Ishikawa (cell line): ENCODE results near the gene OR6J1.

Experiments used
- CEBPB ChIP-seq: IDR thresholded peaks from 2 replicates; pipeline ENCODE4 v1.6.1; 2012
- CREB1 ChIP-seq: IDR thresholded peaks from 2 replicates; pipeline ENCODE4 v1.6.1; 2012; ENCODE audit warnings: low read depth
- EGR1 ChIP-seq: IDR thresholded peaks from 2 replicates; pipeline ENCODE4 v1.6.1; 2012
- EP300 ChIP-seq: IDR thresholded peaks from 2 replicates; pipeline ENCODE4 v1.6.1; 2012; ENCODE audit warnings: borderline replicate concordance
- FOXM1 ChIP-seq: IDR thresholded peaks from 2 replicates; pipeline ENCODE4 v1.6.1; 2012; ENCODE audit warnings: low read depth, borderline replicate concordance
- NFIC ChIP-seq: IDR thresholded peaks from 2 replicates; pipeline ENCODE4 v1.6.1; 2012
- RAD21 ChIP-seq: IDR thresholded peaks from 2 replicates; pipeline ENCODE4 v1.6.1; 2012; ENCODE audit warnings: low read depth
- TAF1 ChIP-seq: IDR thresholded peaks from 2 replicates; pipeline ENCODE4 v1.6.1; 2012; ENCODE audit warnings: low read depth, mild to moderate bottlenecking
- TCF12 ChIP-seq: IDR thresholded peaks from 2 replicates; pipeline ENCODE4 v1.6.1; 2012; ENCODE audit warnings: low read depth
- TEAD4 ChIP-seq: IDR thresholded peaks from 2 replicates; pipeline ENCODE4 v1.6.1; 2012
- YY1 ChIP-seq: IDR thresholded peaks from 2 replicates; pipeline ENCODE4 v1.6.1; 2012; ENCODE audit warnings: low read depth
- ZBTB7A ChIP-seq: IDR thresholded peaks from 2 replicates; pipeline ENCODE4 v1.6.1; 2012; ENCODE audit warnings: low read depth
- TF ChIP-seq, protein P1 (sequence below): IDR thresholded peaks from 2 replicates; pipeline ENCODE4 v1.6.1; 2012
- TF ChIP-seq, protein P2 (sequence below): IDR thresholded peaks from 2 replicates; pipeline ENCODE4 v1.6.1; 2012
- TF ChIP-seq, protein P3 (sequence below): IDR thresholded peaks from 2 replicates; pipeline ENCODE4 v1.6.1; 2012; ENCODE audit warnings: low read depth, mild to moderate bottlenecking

Gene OR6J1

DNA sequence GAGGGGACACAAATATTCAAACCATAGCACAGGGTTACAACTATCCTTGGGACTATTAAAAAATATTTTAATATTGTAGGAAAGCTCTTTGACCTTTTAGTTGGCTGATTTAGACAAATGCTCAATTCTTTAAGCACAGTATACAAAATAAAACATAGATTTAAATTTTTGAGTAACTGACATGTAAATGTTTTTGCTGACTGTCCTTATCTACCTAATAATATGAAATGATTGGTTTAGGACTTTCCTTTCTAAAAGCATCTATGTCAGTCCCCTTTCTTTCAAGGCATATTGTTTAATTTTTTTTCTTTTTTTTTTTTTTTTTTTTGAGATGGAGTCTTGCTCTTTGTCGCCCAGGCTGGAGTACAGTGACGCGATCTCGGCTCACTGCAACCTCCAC, 16.5 kb upstream of the OR6J1 start:
- TF ChIP-seq YY1 (no peak), FOXM1 (no peak), ZBTB7A (no peak)
- TF ChIP-seq, protein P1, sequence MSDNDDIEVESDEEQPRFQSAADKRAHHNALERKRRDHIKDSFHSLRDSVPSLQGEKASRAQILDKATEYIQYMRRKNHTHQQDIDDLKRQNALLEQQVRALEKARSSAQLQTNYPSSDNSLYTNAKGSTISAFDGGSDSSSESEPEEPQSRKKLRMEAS, result no peak

DNA sequence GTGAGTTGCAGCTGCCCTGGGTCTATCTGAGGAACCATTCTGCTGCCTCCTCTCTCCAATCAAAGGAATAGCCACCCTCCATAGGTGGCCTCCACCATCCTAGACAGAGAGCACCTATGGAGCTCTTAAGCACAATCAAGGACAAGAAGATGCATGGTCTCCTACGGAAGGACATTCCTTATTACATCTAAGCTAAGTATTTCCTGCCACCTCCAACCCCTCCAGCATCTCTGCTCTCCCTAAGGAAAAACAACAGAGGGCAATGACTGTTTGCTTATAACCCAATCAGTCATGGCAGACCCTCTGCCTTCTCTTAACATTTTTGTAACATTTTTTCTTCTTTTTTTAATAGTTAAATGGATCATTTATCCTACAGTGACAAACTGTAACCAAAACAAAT, 14.8 kb upstream of the OR6J1 start:
- TF ChIP-seq CREB1 (no peak), ZBTB7A (no peak), TEAD4 (no peak), CEBPB (no peak), TCF12 (no peak)
- TF ChIP-seq, protein P2, sequence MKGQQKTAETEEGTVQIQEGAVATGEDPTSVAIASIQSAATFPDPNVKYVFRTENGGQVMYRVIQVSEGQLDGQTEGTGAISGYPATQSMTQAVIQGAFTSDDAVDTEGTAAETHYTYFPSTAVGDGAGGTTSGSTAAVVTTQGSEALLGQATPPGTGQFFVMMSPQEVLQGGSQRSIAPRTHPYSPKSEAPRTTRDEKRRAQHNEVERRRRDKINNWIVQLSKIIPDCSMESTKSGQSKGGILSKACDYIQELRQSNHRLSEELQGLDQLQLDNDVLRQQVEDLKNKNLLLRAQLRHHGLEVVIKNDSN, result no peak

DNA sequence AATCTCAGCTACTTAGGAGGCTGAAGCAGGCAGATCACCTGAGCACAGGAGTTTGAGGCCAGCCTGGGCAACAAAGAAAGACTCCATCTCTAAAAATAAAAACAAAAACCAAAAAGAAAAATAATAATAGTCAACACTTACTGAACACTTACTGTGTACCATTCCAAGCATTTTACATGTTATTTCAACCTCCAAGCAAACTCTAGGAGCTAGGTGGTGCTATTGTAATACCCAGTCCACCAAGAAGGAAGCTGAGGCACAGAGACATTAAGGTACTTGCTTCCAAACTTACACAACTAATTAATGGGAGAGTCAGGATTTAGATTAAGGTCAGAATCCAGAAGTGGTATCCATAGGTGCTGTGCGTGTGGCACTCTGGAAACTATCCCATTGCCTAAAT, 13.7 kb upstream of the OR6J1 start:
- TF ChIP-seq, protein P2, result no peak
- no peak for TF ChIP-seq ZBTB7A
- peak; percentile 79 for TF ChIP-seq RAD21
- no peak for TF ChIP-seq EP300
- TF ChIP-seq CREB1, result no peak
- TF ChIP-seq TEAD4, result no peak

DNA sequence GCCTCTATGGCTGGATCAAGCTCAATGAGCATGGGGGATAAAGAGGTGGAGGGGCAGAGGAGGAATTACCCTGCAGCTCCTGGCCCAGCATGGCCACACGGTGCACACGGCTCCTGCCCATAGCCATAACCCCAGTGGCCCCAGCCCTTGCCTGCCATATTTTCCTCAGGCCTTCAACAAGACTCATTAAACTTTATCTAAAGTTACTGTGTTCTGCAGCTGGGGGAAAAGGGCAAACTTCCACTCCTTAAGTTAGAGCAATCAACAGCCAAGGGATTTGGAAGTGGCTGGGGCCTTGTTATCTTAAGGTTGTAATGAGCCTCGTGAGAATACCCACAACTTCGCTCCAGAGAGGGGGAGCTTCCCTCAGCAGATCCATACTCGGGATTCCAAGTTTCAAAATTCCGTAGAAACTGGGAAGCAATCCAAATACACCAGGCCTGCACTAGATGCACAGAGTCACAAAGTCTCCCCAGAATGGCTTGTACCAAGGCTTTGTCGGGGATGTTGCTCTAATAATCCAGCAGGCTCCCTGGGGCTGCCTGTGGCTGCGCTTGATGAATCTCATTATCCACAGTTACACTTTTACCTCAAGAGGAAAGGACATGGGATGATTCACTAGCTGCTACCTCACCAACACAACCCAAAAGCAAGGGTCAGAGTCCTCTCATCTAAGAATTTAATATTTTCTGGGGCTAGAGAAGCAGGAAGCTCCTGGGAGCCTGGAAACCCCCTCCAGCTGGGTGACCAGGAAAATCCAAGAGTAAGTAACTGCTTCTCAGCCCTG, 13.0 kb upstream of the OR6J1 start:
- TF ChIP-seq CREB1 (no peak), FOXM1 (no peak), TEAD4 (no peak), CEBPB (no peak), RAD21 (no peak), EP300 (no peak), EGR1 (no peak), YY1 (no peak), NFIC (no peak), TAF1 (no peak), ZBTB7A (no peak)
- TF ChIP-seq, protein P1, result no peak
- TF ChIP-seq, protein P2, result no peak
- TF ChIP-seq, protein P3, sequence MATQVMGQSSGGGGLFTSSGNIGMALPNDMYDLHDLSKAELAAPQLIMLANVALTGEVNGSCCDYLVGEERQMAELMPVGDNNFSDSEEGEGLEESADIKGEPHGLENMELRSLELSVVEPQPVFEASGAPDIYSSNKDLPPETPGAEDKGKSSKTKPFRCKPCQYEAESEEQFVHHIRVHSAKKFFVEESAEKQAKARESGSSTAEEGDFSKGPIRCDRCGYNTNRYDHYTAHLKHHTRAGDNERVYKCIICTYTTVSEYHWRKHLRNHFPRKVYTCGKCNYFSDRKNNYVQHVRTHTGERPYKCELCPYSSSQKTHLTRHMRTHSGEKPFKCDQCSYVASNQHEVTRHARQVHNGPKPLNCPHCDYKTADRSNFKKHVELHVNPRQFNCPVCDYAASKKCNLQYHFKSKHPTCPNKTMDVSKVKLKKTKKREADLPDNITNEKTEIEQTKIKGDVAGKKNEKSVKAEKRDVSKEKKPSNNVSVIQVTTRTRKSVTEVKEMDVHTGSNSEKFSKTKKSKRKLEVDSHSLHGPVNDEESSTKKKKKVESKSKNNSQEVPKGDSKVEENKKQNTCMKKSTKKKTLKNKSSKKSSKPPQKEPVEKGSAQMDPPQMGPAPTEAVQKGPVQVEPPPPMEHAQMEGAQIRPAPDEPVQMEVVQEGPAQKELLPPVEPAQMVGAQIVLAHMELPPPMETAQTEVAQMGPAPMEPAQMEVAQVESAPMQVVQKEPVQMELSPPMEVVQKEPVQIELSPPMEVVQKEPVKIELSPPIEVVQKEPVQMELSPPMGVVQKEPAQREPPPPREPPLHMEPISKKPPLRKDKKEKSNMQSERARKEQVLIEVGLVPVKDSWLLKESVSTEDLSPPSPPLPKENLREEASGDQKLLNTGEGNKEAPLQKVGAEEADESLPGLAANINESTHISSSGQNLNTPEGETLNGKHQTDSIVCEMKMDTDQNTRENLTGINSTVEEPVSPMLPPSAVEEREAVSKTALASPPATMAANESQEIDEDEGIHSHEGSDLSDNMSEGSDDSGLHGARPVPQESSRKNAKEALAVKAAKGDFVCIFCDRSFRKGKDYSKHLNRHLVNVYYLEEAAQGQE, result no peak

DNA sequence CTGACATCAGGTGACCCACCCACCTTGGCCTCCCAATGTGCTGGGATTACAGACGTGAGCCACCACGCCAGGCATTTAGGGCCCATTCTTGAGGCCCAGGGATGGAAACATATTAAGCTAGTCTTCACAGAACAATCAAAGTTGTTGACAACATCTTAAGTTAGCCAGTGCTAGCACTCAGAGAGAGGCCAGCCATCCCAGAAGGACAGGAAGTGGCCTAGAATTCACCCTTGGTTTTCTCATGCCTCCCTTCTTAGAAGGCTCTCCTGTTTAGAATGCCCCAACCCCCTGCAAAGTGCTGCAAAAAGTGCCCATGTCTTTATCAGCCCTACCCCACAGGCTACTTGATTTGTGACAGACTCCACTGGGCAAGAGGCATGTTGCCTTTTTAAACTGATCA, 12.1 kb upstream of the OR6J1 start:
- TF ChIP-seq CREB1 (no peak), YY1 (no peak), TEAD4 (no peak), EGR1 (no peak), EP300 (no peak), TCF12 (no peak), NFIC (no peak), ZBTB7A (no peak), RAD21 (no peak), CEBPB (no peak), TAF1 (no peak), FOXM1 (no peak)
- TF ChIP-seq, protein P3, result no peak
- TF ChIP-seq, protein P1, result no peak
- TF ChIP-seq, protein P2, result no peak
